GM12892 (cell line): ENCODE measurements around the gene UNC50.

ENCODE experiments used
- DNase-seq: peaks from one replicate; pipeline ENCODE4 v3.0.0; 2011; ENCODE audit not compliant: insufficient read length
- FAIRE-seq: peaks from 2 replicates; lab custom pipeline; 2011; peaks lifted over from hg19 to GRCh38; lab: Jason Lieb, UNC
- POLR2A ChIP-seq: IDR thresholded peaks from 2 replicates; pipeline ENCODE4 v1.6.1; 2011; ENCODE audit warnings: low read depth, low read length, control low read depth
- POLR2AphosphoS5 ChIP-seq: IDR thresholded peaks from 2 replicates; pipeline ENCODE4 v1.6.1; 2011; ENCODE audit warnings: low read depth, low read length, control low read depth
- TAF1 ChIP-seq: IDR thresholded peaks from 2 replicates; pipeline ENCODE4 v1.6.1; 2011; ENCODE audit warnings: low read depth, mild to moderate bottlenecking, control low read depth, low read length, borderline replicate concordance

Gene UNC50

GRCh38 chr2:98634406-98635092 lies 26.2 kb downstream of the UNC50 start:
- no peak for FAIRE-seq
- no peak for DNase-seq
- TF ChIP-seq POLR2A (no peak), TAF1 (no peak), POLR2AphosphoS5 (no peak)

- DNase-seq (no peak), FAIRE-seq (peak; percentile 21)
- TF ChIP-seq POLR2A: no peak
These were observed 29.2 kb downstream of the UNC50 start for GRCh38 chr2:98637401-98638147.

DNA sequence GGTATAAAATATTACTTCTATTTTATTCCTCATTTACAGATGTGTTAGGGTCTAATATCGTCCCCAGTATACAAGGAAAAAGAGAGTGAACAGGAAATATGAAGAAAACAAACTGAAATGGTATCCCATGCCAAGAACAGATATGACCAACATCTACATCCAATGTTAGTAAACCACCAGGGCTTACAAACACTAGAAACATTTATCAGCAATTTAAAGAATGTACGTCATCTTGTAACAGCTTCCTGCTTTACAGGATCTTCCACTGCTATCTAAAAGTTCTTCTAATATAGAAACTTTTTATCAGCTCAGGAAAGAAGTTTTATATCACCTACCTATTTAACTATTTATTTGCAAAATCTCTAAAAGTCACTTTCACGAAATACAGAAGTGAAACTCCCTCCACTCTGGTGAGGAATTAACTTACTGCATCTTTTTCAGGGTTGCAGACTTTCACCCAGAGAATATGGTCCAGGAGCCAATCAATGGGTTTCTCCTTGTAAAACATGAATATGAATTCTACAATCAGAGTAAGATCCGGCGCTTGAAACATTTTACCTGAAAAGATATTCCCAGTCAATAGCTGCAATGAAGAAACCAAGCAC lies 35.2 kb downstream of the UNC50 start:
- no peak for FAIRE-seq
- TF ChIP-seq POLR2A (no peak), TAF1 (no peak), POLR2AphosphoS5 (no peak)
- DNase-seq: no peak

GRCh38 chr2:98647636-98648035 lies 39.2 kb downstream of the UNC50 start:
- DNase-seq (no peak), FAIRE-seq (no peak)
- TF ChIP-seq POLR2A (no peak), POLR2AphosphoS5 (no peak), TAF1 (no peak)

DNA sequence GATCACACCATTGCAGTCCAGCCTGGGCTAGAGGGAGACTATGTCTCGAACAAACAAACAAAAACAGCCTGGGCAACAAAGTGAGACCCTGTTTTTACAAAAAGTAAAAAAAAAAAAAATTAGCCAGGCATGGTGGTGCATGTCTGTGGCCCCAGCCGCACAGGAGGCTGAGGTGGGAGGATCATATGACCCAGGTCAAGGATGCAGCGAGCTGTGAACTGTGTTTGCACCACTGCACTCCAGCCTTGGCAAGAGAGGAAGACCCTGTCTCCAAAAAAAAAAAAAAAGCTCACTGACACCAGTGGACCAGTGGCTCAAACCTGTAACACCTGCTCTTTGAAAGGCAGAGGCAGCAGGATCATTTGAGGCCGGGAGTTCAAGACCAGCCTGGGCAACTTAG lies 40.1 kb downstream of the UNC50 start:
- FAIRE-seq (no peak), DNase-seq (no peak)
- TF ChIP-seq TAF1 (no peak), POLR2A (no peak), POLR2AphosphoS5 (no peak)

DNA sequence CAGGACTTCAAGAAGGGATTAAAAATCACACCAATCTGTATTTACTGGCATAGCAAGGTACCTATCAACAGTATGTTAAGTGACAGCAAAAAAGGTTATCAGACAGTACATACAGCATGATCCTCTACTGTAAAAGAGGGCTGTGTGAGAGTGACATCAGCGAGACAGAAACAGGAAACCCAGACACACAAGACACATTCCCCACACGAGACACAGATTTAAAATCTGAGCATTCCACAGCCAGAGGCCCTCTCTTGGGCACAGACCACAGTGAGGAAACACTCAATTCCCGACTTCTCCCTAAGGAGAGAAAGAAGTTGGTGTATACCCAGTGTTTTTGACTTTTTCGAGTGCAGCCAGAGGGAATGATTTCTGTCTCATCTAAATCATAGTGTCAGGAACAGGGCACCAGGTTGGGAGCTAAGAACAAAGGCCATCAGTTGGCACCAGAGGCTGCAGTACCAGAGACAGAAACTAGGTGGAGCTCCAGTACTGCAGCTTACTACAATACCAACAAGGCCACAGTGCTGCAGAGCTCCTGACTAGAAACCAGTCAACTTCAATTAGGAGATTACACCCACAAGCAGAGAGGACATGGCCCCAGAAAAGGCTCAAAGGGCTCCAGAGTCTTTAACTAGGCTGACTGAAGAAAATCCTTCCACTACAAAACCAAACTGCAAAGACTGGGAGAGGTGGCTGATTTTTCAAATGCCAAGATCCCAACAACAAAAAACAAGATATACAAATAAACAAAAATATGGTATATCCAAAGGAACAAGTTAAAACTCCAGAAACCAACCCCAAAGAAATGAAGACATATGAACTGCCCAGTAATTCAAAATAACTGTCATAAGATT lies 41.0 kb downstream of the UNC50 start:
- TF ChIP-seq TAF1 (no peak), POLR2AphosphoS5 (no peak), POLR2A (no peak)
- peak; percentile 95 for FAIRE-seq
- DNase-seq: peak; percentile 23

GRCh38 chr2:98649992-98650375 lies 41.6 kb downstream of the UNC50 start:
- FAIRE-seq: no peak
- TF ChIP-seq POLR2AphosphoS5: no peak
- TF ChIP-seq TAF1: no peak
- TF ChIP-seq POLR2A: no peak
- DNase-seq: no peak

- DNase-seq: no peak
These were observed 42.6 kb downstream of the UNC50 start for GRCh38 chr2:98650998-98651397.

GRCh38 chr2:98654699-98655495 lies 46.5 kb downstream of the UNC50 start:
- no peak for TF ChIP-seq POLR2A
- TF ChIP-seq POLR2AphosphoS5: no peak
- no peak for TF ChIP-seq TAF1
- DNase-seq (no peak), FAIRE-seq (no peak)

More at GRCh38 chr2:98650998-98651397, 42.6 kb downstream of the UNC50 start:
- TF ChIP-seq TAF1 (no peak), POLR2A (no peak), POLR2AphosphoS5 (no peak)
- no peak for FAIRE-seq

DNA sequence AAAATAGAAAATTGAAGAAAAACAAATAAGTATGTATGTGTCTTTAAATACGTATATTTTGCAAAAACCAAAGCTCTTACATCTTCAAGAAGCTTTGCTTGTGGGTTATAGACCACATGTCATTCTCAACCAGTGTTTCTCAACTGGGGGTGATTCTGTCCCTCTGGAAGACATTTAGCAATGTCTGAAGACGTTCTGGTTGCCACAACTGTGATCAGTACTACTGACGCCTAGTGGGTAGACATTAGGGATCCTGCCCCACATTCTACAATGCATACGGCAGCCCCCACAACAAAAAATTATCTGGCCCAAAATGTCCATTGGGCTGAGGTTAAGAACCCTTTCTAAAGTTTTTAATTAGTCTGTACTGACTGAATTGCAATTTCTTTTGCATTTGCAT lies 48.4 kb downstream of the UNC50 start:
- TF ChIP-seq POLR2AphosphoS5: no peak
- TF ChIP-seq TAF1: no peak
- no peak for TF ChIP-seq POLR2A
- FAIRE-seq (no peak), DNase-seq (no peak)
